Hepatic stellate cell (primary cell): ENCODE measurements around the gene LLCFC1.

Source experiments
- DNase-seq: peaks from one replicate; pipeline ENCODE4 v3.0.0; 2011; ENCODE audit warnings: low spot score

The LLCFC1 gene

DNA sequence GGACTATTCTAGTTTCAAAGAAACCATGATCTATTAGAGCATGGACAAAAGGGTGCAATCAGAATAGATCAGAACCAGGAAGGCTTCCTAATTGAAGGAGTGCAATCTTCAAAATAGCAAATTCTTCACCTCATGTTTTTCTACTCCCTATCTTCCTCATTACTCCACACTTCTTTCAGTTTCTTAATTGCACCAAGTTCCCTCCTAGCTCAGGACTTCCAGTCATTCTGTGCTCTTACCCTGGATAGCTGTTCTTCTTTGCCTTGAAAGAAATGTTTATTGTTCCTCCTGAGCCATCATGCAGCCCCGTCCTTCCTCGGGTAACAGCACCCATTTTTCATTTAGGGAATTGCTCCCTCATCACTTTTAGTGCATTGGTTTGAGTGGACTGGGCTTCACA, 28.8 kb upstream of the LLCFC1 start:
- DNase-seq, result no peak

DNA sequence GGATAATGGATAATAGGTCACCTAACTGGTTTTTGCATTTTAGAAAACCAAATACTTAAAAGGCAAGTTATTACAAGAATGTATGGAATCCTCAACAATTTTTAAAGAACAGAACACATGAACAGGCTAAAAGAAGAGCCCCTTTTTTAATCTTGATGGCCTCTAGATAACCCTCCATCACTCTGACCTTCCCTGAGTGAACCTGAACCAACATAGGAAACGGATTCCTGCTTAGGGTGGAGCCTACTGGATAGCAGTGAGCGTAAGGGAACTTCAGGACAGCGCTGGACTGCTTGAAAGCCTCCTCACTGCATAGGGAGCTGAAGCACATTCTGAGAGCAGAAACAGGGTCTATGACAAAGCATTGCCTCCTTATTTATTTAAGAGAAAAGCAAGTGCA, 26.2 kb upstream of the LLCFC1 start:
- DNase-seq, result no peak

DNA sequence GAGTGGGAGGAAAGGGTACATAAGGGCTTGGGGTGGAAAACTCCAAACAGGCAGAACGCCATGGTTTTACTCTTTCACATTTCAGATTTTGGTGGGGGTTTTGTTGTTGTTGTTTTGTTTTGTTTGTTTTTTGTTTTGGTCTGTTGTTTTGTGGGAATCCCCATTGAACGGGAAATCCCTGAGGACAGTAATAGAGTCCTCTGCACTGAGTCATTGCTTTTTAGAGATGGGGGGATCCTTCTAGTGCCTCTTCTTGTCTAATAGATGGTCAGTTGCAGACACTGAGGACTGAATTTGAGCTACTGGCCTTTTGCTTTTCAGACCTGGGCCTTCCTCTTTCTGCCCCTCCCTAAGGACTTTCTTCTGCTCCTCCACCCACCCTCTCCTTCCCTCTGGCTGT, 25.7 kb upstream of the LLCFC1 start:
- no peak for DNase-seq

DNA sequence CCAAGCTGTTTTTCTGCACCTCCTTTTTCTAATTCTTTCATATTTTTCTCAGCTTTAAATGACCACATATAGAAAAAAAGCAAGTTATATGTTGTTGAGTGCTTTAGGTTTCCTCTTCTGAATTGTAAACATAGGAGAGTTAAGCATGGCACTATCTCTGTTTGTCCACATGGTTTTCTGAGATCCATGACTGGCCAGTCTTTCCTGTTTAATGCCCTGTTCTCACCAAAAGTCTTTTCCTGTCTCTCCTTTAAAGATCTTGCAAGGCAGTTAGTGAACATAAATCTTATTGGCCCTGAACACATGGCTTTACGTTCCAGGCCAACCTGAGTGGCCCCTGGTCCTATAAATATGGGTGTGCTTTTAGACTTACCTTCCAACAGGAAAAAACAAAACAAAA, 25.2 kb upstream of the LLCFC1 start:
- DNase-seq, result no peak

DNA sequence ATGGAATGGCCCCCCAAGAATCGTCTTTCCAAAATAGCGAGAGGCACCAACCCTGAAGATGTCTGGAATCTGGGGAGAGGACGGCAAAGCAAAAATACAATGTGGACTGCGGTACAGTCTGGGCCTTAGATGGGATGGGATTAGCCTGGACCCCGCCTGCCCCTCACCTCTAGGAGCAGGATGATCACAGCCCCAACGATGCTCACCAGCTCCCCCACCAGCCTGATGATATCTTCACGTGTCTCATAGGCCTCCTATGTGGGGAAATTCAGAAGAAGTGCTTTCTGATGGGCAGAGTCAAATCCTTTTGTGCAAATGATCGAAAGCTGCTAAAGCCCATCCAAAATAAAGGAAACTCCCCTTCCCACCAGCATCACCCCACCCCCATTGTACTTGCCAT, 24.0 kb upstream of the LLCFC1 start:
- no peak for DNase-seq

DNA sequence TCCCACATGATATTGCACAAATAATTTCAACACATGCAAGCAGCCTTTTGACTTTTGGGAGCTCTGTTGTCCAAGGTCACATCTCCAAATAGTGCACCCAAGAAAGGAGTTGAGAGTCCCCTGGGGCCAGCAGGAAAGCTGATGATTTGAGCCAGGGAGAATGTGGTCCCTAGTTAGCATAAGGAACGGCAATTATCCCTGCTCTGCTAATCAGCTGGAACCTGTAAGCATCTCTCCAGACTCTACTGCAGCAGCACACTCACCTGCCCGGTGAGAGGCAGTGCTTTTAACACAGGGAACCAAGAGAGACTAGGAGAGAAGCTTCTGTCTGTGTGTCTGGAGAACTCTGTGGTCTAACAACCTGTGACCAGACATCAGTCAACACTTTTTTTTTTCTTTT, 22.8 kb upstream of the LLCFC1 start:
- DNase-seq, result no peak

DNA sequence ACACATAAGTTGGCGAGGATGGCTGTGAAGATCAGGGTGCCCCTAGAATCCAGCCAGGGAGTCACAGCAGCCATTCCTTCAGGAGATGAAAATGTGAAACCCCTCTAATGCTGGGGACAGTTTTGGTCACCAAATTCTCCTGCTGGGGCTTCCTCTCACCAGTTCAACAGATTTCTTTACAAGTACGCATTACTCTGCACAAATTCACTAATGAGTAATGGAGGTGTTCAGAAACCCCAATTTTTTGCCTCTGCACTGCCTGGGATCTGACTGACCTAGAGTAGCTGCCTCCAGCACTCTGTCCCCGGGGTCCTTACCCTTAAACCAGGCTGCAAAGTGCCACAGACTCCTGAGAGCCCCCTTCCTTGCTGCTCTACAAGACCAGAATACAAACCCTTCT, 21.8 kb upstream of the LLCFC1 start:
- no peak for DNase-seq

DNA sequence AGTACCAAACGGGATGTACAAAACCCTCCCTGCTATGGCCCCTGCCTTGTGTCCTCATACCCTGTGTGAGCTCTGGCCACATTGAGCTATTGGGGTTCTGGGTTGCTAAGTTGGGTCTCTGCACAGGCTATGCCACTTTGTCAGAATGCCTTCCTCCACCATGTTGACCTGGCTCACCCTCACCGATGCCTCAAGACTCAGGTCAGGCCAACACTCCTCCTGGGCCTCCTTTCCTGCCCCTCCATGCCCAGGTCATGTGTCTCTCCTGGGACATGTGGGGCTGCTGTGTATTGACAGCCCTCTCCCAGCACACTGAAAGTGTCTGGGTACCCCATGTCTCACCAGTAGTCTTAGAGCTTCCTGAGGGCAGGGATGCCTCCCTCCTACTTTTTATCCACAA, 20.4 kb upstream of the LLCFC1 start:
- DNase-seq, result no peak

DNA sequence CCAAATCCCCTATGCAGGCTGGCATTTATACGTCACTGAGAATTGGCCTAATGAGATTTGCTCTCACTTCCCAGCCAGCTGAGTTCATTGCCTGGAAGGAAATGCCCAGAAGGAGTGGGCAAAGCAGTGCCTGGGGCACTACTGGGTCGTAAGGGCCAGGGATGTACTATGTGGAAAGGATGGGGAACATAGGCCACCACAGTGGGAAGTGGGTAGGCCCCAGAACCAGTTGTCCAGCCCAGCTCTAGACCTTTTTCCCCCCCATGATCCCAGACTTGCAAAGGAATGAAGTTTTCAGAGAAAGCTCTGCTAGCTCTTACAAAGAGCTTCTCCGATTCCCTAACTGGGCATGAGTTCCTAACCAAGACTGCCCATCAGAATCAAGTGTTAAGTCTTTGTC, 19.6 kb upstream of the LLCFC1 start:
- no peak for DNase-seq

DNA sequence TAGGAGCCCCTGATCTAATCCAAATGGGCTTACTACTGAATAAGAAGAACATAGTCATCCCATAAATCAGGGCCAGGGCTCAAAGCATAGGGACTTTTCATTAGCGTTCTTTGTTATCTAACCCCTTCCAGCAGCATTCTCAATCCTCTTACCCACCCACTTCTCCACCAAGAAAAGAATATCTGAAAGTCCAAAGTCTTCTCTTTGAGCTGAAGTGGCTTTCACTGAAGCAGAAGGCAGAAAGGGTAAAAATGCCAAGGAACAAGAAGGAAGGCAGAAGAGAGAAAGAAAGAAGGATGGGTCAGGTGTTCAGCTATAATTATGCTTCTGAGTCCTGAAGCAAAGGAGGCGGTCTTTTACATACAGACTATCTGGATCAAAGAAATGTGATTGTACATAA, 15.9 kb upstream of the LLCFC1 start:
- no peak for DNase-seq

DNA sequence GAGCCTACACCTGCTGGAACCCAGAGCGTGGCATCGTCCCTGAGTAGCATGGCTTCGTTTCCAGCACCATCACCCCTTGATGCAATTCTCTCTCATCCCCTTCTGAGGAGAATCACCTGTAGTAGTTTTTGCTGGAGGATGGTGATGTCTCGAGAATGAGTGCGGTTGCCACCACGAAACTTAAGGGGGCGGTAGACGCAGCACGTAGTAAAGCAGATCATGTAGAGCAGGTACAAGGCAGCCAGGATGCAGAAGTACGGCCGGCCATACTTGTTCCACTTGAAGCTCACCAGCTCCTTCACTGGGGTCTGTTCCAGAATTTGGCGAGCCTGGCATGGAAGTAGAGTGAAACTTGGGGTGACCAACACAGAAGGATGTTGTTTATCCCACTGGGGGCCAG, 13.9 kb upstream of the LLCFC1 start:
- DNase-seq, result no peak

DNA sequence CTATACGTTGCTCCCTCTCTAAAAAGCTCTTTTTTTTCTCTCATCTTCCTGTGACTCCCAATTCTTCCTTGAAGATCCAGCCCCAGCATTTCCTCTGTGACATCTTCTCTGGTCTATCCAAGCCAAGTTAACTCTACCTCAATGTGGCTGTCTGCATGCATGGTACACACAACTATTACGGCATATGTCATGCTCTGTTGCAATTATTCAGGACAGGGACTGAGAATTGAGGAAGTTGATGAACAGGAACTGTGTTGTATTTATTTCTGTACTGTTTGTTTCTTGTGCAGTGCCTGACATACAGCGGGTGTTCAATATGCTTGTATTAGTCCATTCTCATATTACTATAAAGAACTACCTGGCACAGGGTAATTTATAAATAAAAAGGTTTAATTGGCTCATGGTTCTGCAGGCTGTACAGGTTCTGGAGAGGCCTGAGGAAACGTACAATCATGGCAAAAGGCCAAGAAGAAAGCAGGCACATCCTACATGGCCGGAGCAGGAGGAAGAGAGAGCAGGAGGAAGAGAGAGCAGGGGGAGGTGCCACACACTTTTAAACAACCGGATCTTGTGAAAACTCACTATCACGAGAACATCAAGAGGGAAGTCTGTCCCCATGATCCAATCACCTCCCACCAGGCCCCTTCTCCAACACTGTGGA, 12.1 kb upstream of the LLCFC1 start:
- no peak for DNase-seq

DNA sequence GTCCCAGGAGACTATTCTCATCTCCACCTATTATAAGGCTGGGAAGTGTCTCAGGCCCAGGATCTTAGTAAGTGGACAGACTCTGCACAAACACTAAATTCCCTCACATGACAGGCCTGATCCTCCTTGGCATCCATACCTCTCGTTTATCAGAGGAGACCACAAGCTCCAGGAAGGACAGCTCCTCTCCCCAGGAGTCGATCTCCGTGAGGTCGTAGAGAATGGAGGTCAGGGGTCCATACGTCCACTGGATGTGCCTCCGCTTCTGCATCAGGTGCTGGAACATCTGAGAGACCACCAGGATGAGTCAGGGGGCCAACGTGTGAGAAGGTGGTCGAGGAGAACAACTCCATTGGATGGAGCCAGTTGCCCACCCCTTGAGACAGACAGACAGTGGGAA, 11.3 kb upstream of the LLCFC1 start:
- no peak for DNase-seq

DNA sequence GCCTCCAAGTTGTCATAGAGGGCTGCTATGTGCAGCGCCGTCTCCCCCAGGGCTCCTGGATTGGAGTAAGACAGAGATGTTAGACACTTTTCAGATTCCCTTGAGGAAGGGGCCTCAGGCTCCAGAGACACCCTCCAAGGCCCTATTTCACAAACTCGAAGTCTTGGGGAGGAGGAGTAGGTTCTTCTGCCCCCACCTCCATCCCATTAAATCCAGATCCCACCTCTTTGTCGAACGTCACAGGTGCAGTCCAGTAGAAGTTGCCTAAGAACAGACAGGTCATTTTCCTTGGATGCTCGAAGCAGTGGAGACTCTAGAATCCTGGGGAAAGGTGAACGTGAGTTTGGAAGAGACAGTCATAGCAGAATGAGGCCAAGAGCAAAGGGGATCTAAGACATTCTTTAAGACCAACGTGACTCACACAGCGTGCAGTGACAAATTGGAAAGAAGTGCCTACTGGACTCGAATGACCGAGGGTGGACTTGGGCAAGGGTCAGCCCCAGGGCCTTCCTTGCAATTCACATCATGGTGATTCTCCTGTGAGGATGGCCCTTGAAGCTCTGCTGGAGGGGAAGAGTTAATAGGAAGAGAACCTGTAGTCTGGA, 9.1 kb upstream of the LLCFC1 start:
- no peak for DNase-seq

DNA sequence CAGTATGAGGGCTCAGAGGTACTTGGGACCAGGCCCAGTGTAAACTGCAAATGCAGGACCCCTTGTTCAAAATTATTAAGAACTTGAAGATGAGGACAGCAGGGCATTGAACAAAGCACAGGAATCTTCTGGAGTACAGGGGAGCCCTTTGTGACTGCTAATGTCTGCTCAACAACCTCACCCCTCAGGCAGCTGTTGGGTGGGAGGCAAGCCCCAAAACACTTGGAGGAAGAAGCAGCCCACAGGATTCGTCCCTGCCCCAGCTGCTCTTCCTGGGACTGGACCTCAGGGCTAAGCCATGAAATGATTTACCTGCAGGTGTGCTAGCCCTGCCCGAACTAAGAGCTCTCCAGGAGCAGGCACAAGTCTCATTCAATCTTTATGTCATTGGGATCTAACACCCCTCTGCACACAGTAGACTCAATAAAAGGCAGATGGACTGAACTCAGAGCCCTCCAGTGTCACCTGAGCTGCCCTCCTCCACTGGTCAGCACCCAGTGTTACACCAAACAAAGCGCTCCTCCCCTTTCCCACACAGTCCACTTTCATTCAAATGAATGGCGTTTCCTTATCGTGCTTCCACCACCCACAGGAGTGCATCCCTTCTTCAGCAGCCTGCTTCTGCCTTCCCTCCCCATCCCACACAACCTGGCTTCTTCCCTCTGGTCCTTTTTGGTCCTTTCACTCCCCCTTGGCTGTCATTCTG, 6.7 kb upstream of the LLCFC1 start:
- no peak for DNase-seq

DNA sequence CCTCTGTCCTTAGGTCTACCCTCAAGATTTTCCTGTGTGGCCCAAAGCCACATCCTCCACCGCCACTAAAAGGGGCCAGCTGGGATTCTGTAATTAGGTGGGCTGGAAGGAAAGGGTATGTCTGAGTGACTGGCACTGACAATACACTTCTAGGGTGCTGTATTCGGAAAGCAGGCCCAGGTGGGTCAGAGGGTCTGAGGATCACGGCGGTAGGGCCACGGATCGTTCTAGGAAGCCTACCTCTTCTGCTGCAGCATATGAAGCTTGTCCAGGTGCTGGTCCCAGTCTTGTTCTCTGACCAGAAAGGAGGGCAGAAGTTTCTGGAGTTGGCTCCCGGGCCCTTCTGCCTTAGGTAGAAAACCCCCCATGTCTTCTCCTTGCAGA, 6.2 kb upstream of the LLCFC1 start:
- DNase-seq, result no peak

DNA sequence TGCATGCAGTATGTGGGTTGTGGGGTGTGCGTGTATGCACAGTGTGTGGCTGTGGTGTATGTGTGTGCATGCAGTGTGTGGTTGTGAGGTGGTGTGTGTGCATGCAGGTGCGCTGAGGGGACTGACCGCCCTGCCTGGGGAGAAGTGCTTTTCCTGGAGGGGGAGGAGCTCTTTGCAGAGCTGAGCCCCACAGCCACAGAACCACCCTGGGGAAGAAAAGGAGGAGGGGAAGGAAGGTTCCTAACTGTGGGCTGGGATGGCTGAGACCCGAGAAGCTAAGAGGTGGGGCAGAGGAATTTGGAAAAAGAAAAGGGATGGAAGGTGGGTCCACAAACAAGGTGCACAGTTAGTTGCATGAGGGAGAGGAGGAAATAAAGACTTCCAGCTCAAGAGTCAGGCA, 5.7 kb upstream of the LLCFC1 start, which contains the start of gene TRPV5:
Gene TRPV5, minus strand, starts transcription at position 123 of the 400 bp plus-strand sequence. CDS start 287 bp downstream, outside the sequence.
- no peak for DNase-seq

DNA sequence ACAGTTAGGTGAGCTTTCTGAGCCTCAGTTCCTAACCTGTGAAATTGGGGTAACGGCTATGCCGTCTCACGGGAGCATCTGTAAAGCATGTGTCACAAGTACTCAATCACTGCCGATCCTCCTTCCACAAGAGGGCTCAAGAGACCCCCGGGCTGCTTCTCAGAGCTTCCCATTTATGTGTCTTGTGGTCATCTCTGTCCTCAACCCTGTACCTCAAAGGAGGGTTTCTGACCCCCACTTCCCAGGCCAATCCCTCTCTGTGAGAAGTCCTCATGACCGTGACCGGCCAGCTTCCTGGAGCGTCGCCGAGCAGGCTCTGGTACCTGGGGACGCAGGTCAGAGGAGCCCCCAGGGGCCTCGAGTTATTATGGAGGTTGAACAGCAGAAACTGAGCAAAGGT, 5.2 kb upstream of the LLCFC1 start:
- DNase-seq, result no peak

DNA sequence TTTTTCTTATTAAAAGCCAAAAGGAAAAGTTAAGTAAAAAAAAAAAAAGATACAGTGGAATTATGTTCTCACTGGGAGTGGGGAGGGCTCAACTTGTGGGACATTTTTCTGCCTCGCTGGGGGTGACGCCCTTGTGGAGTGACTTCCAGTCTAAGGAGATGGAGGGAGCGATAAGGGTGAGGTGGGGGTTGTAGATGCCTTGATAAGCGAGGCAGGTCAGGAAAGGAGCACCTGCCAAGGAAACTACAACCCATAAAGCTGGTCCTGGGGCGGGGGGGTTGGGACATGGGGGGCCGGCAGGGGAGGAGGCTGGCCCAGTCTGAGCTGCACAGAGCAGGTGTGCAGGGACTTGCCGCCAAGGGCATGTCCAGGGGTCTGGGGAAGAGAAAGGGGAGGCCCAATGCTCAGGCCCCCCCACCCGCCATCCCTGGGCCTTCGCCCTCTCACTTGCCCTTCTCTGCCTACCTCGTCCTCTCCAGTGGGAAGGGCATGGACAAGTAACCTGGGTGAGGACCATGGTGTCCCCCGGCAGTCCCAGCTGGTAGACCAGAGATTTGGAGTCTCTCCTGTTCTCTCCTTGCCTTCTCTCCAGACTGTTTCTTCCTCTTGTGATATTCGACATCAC, 3.2 kb upstream of the LLCFC1 start:
- DNase-seq, result no peak

DNA sequence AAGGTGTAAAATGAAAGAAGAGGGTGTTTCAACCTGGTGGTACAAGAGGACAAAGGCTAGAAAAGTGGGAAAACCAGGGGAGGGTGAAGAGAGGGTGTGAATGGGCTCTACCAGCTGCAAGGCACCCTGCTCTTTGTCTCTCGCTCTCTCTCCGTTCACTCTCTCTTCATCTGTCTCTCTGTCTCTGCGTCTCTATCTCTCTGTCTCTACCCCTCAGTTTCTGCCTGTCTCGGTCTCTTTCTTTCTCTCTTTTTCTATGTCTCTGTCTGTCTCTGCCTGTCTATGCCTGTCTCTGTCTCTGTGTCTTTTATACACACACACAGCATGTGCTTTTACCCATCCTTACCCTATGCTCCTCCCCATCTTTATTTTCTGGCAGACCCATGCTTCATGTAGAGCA, 673 bp upstream of the LLCFC1 start:
- no peak for DNase-seq

DNA sequence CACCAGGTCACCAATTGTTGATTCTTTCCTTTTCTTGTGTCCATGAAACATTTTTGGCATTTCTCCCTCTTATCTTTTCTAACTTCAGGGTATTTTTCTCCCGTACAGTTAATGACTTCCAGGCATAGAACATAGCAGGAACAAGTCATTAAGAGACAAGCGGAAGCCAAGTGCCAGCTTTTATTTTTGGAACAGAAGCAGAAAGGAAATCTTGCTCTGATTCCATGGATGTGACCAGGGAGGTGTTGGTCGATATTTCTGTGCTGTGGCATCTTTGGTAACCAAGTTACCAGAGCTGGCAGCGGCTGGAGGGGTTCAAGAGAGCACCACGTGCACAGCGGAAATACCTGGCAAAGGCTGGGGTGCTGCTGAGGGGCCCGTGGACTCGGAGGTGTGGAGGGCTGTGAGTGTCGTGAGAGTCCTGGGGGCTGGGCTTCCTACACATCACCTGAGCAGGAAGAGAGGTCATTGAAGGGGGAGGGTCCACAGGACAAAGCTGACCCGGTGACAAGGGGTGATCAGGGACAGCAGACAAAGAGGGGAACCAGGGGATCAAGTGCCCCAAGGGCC, 1.8 kb downstream of the LLCFC1 start:
- DNase-seq, result no peak

DNA sequence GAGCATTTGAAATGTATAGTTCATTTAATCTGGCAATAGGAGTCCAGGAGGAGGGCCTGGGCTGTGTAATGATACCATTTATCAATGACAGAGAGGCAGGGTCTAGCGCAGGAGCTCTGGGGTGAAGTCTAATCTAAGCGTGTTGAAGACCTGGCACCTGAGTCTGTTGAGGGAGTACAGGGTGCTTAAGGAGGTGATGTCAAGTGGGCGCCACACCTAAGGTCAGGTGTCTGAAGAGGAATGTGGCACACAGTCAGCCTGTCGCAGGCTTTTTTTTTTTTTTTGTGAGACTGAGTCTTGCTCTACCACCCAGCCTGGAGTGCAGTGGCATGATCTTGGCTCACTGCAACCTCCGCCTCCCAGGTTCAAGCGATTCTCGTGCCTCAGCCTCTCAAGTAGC, 2.3 kb downstream of the LLCFC1 start:
- no peak for DNase-seq

DNA sequence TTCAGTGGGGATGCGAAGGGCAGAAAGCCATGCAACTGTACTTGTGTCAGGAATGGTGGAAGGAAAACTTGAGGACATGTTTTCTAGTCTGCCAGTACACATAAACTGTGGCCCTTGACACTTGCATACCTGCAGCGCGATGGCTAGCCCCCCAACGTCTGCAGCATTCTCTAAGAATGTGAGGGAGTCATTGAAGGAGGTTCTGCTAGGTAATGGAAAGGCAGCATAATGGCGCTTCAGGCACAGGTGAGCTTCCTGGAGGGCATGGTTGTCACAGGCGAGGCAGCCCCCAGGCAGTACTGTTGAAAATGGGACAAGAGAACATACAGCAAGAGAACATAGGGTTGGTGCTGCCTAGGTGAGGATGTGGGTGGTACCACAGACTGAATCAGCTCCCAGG, 3.5 kb downstream of the LLCFC1 start:
- DNase-seq, result no peak
